ENCODE measurements around the gene CLCN2.

CLCN2 gene

DNA sequence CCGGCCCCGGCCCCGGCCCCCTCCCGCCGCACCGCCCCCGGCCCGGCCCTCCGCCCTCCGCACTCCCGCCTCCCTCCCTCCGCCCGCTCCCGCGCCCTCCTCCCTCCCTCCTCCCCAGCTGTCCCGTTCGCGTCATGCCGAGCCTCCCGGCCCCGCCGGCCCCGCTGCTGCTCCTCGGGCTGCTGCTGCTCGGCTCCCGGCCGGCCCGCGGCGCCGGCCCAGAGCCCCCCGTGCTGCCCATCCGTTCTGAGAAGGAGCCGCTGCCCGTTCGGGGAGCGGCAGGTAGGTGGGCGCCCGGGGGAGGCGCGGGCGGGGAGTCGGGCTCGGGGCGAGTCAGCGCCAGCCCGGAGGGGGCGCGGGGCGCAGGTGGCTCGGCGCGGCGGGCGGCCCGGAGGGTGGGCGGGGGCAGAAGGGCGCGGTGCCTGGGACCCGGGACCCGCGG lies 18.8 kb upstream of the CLCN2 start:
- no peak for DNase-seq

DNA sequence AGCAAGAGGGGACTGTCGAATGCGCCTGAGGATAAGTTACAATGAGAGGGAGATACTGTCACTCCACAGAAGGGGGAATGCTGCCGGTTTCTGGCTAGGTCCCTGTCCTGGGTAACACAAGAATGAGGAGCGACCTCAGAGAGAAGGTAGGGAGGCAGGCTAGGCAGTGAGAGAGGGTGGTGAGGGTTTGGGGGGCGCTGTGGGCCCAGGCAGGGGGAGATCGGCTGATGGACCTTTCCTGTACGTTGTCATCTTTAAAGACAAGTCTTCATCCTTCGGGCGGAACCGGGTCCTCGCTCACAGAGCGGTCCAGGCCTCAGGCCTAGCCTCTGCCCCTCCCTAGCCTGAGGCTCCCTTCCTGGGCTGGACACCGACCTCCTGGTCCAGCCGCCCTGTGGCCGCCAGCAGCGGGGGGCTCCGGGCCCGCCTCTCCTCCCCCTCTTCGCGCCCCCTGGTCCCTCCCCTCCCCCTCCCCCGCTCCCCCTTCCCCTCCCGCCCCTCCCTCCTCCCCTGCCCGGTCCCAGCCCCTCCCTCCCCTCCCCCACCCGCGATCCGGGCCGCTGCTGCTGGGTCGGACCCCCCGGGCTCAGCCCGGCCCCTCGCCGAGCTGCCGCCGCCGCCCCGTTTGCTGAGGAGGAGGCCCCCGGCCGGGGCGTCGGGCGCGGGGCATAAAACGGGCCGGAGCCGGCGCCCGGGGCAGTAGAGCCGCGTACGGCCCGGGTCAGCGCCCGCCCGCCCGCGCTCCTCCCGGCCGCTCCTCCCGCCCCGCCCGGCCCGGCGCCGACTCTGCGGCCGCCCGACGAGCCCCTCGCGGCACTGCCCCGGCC lies 18.2 kb upstream of the CLCN2 start, which contains the start of gene CHRD:
TSS of gene CHRD (plus strand) at position 697 of the 827 bp plus-strand sequence. CDS start 265 bp downstream, outside the sequence.
- DNase-seq = no peak

DNA sequence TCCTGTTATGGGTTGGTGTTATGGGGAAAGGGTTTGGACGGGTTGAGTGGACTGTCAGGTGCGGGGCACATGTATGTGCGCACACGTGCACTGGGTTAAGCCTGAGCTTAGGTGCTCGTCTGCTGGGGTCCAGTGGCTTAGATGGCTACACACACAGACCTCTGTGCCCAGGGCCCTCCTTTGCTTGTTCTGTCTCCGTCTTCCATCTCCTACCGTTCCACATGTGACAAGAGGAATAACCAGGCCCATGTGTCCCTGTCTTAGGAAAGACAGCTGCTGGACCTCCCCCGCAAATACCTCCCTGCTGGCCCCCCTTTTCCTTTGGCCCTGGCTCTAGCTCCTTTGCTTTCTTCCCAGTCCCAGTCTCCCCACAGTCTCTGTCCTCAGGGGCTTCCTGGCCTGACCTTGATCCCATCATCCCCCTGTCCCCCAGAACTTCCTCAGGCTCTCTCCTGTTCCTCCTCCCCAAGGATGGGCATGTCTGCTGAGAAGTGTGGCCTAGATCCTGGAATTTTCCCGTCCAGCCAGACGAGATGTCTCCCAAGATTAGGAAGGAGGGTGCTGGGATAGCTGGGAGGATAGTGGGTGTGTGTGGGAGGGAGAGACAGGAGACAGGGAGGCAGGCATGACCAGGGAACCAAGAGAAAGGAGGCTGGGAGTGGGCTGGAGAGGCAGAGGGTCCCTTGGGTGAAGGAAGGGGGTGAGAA lies 17.4 kb upstream of the CLCN2 start:
- no peak for DNase-seq

DNA sequence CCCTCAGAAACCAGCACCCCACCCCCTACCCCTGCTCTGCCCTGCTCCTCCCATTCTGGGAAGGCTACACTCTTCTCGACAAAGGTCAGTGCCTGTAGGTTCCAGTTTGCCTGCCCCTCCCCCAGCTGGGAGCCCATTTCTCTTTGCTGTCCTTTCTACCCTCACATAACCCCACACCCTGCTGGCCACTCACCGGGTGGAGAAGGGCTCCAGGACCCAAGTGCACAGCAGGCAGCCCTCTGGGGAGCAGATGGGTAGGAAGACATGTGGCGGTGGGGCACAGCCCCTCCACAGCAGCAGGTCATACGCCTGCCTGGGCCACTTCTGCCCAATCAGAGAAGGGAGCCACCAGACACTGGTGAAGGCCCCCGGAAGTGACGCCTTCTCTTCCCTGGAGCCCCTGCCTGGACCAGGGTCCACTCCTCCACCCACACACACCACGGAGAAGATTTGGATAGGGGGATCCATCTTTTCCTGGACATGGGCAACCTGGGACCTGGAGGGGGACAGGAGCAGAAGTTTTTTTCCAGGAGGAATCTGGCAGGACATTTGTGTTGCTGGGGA lies 16.6 kb upstream of the CLCN2 start, which contains the start of gene THPO:
TSS of gene THPO (minus strand) at position 326 of the 564 bp plus-strand sequence. CDS start 1,948 bp downstream, outside the sequence.
- DNase-seq = no peak

DNA sequence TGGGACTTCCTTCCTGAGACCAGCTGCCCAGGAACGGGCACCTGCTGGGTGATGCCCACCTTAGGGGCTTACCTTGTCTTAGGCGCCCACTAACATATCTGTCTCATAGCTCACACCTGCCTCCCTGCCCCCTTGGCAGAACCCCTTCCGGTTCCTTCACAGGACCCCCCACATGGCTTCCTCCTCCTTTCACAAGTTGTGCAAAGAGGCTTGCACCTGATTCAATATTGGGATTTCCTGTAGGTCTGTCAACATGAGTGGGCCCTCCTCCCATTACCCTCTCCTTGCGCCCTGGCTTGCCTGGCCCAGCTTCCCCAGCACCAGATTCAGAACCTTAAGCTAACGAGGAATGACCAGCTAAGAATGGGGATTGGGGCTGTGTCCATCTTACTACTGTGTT lies 16.0 kb upstream of the CLCN2 start:
- no peak for DNase-seq

DNA sequence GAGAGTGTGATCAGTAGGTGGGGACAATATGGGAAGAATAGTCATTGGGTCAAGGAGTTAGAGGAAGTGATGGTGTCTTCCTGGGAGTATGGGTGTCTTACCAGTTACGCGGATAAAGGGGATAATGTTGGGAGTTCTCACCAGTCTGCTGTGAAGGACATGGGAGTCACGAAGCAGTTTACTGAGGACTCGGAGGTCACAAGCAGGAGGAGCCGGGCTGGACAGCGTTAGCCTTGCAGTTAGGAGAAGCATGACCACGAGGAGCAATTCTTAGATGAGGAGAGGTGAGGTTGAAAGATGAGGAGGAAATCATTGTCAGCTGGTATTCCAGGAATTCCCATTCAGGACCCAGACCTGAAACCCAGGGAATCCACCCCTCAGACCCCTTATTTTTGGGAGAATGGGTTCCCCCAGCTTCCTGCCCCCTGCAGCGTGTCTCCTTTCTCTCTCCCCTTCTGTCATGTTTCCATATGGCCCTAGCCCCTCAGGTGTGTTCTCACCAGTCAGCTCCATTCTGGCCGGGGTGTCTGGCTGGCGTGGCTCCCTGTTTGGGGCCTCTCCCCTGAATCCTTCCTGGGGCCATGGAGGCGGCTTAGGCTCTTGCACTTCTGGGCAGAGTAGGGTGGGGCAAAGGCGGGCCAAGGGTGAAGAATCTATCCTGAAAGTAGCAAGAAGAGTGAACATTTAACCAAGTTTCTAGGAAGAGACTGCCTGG lies 14.5 kb upstream of the CLCN2 start:
- no peak for DNase-seq

DNA sequence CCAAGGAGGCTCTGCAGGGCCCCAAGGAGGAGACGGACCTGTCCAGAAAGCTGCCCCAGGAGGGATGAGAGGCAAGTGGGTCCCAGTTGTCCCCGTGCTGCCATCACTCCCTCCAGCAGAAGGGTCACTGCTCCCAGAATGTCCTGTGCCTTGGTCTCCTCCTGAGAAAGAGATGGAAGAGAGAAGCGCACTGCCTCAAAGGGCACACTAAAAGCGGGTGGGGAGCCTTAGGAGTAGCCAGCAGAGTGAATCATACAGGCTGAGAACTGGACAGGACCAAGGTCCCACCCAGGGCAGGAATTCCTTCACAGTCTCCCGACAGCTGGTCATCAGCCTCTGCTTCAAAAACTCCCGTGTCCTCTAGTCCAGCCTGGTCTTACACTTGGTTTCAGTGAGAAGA lies 12.0 kb upstream of the CLCN2 start:
- no peak for DNase-seq

DNA sequence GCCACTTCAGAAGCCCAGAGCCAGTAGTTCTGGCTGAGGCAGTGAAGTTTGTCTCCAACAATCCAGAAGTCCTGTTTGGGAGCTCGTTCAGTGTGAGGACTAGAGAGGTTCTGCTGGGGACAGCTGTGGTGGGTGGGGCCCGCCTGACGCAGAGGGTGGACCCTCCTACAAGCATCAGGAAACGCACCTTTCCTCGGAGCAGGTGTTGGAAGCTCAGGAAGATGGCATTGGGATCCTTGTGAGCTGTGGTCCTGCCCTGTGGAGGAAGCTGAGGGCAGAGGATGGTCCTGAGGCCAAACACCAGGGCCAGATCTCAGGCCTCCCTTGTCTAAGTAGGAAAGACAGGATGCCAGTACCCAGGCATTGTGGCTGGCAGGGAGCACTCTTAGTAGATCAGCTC lies 11.5 kb upstream of the CLCN2 start:
- DNase-seq = no peak

DNA sequence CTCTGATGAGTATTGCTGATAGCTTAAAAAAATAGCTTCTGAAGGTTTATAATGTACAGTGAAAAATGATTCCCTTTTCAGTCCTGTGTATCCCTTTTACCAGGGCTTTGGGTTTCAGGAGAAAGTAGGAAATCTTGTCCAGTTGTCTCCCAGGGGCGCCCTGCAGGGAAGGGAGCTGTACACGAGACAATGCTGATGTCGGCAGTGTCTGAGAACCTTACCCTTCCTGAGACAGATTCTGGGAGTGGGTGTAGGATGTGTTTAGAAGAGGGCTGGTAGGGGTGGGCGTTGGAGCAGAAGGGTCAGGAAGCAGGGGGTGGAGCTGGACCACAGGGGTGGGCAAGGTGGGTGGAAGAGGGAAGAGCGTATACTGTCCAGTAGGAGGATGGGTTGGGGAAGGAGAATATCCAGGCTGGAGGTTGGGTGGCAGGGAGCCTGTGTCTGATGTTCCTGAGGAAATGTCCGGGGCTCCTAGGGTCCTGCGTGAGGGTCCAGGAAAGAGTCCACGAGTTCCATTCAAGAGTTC lies 11.0 kb upstream of the CLCN2 start:
- no peak for DNase-seq

DNA sequence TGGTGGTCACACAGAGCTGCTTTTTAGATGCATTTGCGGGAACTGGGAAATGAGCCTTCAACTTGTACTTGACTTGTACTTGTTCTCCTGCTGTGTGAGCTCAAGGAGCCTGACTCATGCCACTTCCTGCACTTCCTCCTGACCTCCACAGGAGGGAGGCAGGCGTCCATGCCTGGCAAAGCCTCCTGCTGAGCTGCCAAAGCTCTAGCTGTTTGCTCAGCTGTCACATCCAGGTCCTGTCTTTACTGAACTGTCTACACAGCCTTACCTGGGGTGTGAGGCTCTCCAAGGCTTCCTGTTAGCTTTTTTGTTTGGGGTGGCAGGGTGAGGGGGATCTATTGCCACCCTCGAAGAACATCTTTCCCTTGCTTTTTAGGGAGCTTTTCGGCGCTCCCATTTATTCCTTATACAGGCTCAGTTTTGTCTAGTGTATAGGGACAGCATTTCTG lies 10.2 kb upstream of the CLCN2 start:
- peak in 2 of 4 experiments; percentile 6 to 30 for DNase-seq

DNA sequence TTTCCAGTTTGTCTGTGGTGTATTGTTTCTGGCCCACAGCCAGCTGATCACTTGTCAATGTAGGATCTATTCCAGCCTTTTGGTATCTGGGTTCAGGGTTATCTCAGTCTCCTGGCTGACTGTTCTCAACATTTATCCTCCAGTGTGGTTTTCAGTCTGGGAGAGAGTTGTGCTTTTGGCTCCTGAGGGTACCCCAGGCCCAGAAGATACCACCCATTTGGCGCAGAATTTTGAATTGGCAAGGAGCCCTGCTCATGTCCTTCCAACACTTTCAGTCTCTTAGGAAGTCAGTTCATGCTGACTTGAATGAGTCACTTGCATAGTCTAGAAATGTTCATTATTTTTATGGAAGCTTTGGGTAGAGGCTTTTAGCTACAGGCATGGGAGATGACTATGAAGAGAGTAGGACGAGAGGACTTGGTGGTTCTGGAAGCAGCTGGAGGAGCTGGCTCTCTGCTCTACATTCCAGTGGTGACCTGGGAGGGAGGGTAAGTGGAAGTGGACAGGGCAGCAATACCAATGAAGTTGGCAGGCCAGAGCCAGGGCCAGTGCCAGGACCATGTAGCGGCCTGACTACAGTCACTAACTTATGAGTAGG lies 7.3 kb upstream of the CLCN2 start:
- DNase-seq = no peak

DNA sequence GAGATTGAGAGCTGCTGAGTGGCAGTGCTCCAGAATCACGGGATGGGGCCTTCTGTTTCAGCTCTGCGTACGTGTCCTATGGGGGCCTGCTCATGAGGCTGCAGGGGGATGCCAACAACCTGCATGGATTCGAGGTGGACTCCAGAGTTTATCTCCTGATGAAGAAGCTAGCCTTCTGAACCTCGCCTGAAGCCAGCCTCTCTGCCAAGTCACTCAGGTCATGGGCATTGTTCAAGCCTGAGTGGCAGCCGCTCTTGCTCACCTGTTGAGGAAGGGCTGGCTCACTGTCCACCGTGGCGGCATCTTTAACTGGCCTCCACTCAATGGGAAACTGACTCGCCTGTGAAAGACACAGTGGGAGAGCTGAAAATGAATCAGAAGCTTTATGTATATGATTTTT lies 6.7 kb upstream of the CLCN2 start:
- DNase-seq = no peak

DNA sequence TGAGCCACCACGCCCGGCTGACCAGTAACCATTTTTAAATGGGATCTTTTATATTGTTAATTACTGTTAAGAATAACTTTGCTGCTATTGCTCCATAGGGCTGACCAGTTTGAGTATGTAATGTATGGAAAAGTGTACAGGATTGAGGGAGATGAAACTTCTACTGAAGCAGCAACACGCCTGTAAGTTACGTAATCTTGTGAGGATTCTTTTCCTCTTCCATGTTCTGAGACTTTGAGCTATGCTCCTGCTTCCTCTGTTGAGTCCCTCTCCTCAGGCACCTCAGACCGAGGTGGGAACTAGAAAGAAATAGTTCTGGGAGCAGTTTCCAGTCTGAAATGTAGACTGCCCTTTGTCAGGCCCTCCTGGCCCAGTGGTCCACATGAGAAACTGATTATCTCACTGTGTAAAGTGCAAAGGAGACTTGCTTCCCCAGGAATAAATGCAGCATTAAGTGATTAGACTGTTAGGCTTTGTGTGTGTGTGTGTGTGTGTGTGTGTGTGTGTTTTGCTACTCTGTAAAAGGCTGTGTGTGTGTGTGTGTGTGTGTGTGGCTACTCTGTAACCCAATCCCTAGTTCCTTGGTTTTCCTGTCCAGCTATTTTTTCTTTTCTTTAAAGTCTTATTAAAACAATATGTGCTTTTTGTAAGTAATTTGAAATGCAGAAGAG lies 5.3 kb upstream of the CLCN2 start:
- DNase-seq = no peak

DNA sequence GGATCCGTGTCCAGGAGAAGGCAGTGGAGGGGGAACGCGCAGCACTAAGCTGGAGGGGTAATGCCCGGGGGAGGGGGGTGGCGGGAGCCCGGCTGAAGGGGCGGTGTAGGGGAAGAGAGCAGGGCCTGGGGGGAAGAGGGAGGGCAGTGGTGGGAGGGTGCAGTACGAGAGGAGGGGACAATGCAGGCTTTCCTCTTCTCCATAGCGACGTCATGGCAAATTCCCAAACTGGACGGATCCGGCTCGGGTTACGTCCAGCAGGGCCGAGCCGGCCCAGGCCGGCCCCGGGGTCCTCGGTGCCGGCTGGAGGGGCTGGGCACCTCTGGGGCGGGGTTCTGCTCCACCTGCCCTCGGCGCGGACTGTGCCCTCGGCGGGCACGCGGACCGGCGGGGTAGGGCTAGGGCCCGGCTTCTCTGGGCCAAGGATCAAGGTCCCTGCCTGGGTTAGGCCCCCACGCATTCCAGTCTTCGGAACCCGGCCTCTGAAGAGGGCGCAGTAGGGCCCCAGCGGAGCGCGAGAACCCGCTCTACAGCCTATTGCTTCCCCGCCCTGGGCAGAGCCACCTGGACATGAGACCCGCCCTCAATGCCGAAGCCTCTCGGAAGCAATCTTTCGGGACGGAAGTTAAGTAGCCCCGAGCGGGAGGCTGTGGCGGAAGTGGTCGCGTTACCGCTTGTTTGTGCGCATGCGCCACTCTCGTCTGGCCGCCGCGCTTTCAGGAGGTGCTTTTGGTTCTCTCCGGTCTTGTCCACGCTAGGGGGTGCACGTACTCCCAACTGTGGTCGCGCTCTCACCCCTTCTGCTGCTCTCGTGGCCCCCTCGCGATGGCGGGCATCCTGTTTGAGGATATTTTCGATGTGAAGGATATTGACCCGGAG lies 1.5 kb upstream of the CLCN2 start:
- peak; percentile 84 to 88 (median 86) for DNase-seq

DNA sequence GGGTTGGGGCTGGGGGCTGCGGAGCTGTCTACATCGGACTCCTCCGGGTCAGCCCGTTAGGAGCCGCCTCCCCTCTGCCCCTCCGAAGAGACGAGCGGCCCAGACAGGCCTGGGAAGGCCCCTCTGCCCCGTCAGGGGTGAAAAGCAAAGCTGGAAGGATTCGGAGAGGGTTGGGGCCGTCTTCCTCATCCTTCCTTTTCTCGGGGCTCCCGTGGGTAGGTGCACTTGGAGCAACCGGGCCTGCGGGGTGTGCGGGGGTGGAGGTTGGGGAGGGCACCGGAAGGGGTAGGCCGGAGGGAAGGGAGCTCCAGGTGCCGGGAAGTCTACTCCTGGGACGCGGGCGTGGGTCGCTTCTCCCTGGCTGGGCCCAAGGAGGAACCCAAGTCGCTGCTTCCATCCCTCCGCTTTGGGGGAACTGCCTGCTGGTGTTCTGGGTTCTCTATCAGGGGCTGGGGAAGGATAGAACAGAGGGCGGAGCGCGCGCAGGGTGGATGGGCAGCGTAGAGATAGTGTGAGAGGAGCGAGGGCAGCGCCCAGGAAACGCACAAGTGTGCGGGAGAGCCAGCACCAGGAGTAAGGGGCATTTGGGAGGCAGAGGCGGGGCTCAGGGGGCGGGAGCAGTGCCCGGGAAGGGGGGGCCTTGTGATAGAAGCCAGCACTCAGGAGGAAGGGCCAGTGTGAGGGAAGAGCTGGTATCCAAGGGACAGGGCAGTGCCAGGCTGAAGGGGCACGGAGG lies 695 bp upstream of the CLCN2 start:
- DNase-seq = peak in 1 of 4 experiments; percentile 33

DNA sequence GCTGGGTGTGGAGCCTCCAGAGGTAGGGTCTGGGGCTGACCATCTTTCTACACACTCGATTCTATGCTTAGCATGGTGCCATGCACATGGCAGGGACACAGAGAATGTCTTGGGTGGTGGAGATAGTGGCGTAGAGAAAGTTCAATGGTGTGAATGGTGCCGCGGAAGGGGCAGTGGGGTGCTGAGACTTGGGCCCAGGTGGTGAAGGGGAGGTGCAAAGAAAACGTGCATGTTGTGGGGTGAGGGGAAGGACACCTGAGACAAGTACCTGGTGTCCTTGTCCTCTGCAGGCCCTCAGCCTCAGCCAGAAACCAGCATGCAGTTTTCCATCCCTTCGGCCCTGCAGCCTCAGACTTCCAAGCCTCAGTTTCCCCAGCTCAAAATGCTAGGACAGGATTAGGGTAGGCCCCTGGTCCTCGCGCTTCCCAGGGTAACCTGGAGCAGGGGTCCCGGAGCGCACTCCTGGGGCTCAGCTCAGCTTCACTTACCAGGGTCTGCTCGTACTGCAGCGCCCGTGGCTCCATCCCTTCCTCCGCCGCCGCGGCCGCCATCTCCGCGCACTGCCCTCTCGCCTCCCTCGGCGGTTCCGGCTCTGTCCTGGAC lies 375 bp downstream of the CLCN2 start:
- DNase-seq = no peak

DNA sequence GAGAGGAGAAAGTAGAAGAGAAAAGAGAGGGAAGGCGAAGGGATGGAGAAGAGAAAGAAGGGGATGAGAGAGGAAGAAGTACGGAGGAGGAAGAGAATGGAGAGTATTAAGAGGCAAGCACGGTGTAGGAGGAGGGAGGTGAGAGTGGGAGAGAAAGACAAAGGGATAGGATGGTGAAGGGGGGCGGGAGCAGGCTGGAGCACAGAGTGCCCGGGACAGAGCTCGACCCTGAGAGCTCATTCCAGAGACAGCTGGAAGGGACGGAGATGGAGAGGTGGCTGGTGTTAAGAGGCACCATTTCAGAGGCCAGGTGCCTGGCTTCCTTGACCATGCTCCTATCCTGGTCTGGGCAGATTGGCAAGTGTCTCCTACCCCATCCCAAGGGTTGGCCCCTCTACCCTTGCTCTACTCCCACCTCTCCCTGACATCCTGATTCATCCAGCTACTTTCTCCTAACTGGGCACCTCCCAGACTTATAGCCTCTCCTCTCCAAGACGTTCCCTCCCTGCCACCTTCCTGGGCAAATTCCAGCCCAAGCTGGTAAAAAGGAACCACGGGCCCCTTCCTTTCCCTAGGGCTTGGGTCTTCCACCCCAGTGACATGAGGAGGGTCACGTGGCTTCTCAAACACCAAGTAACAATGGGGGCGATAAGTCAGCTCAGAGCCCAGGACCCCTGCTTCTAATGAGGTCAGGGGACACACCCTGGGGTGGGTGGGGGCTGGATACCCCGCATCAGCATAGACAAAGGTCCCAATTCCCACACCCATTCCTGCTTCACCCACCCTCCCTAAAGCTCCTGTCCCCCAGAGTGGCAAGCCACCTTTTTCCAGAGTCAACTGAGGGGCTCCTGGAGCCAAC lies 1.1 kb downstream of the CLCN2 start:
- DNase-seq = no peak

DNA sequence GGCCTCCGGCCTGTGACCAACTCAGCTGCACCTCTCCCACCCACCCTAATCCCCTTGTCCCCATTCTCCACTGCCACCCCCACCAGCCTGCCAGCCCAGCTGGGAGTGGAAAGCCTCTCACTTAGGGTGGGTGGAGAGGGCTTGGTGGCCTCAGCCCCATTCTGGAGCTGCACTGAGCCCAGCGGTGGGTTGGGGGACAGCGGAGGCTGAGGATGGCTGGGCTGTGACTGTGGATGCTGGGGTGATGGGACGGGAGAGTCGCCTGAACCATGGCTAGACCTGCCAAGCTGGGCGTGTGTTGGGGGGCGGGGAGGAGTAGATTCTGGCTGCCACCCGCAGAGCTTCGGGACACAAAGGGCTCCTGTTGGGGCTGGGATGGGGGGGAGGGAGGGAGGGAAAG lies 1.8 kb downstream of the CLCN2 start:
- DNase-seq = no peak

Measured in activated CD4-positive, CD25-positive, alpha-beta regulatory T cell (primary cell).